Calu3 (cell line): Measurements from ENCODE around the gene NCK2. TPM values are rescaled to one million over a fixed set of nuclear protein-coding genes. Genes with fewer than 3 reads are reported as not detected.

Experiments used
- BruUV-seq: library from RNA; stranded (reverse); fragments of 400-500 nt; replicated peaks from 2 replicates; lab custom pipeline; 2021; lab: Mats Ljungman, UMichigan
- CTCF ChIA-PET: fragments of 300-600 bp; sonication (Branson Sonifier 250); formaldehyde crosslinking; loops from one replicate; lab custom pipeline; 2022; ENCODE audit warnings: antibody characterized with exemption; lab: Charles Lee
- DNase-seq: peaks from one replicate; pipeline ENCODE4 v3.0.0; 2022
- H3K27ac Mint-ChIP-seq: one replicate; pipeline ENCODE4 v1.8.0; 2022; ENCODE audit warnings: mixed read lengths; ENCODE audit not compliant: unreplicated experiment
- H3K27me3 Mint-ChIP-seq: one replicate; pipeline ENCODE4 v1.8.0; 2022; ENCODE audit warnings: mixed read lengths; ENCODE audit not compliant: unreplicated experiment
- H3K36me3 Mint-ChIP-seq: one replicate; pipeline ENCODE4 v1.8.0; 2022; ENCODE audit warnings: mild to moderate bottlenecking, moderate library complexity, mixed read lengths; ENCODE audit not compliant: insufficient read depth, unreplicated experiment
- H3K4me1 Mint-ChIP-seq: one replicate; pipeline ENCODE4 v1.8.0; 2022; ENCODE audit warnings: mild to moderate bottlenecking, low read depth, mixed read lengths; ENCODE audit not compliant: unreplicated experiment
- H3K4me3 Mint-ChIP-seq: one replicate; pipeline ENCODE4 v1.8.0; 2022; ENCODE audit warnings: mild to moderate bottlenecking, low read depth, moderate library complexity, mixed read lengths; ENCODE audit not compliant: unreplicated experiment
- H3K9me3 Mint-ChIP-seq: one replicate; pipeline ENCODE4 v1.8.0; 2022; ENCODE audit warnings: low read depth, mixed read lengths; ENCODE audit not compliant: unreplicated experiment
- intact Hi-C: fragments of 100-400 bp; cut with micrococcal nuclease; formaldehyde crosslinking; loops from one replicate; pipeline ENCODE4 v1.10.0; 2022; ENCODE audit not compliant: unreplicated experiment
- total RNA-seq: library from RNA; stranded (reverse); gene quantifications from 2 replicates; pipeline ENCODE4 v1.2.3, GENCODE V29; 2022
- TF ChIP-seq, protein P1 (sequence below): fragments of 200-600 bp; IDR thresholded peaks from one replicate; pipeline ENCODE4 v1.8.0; 2022; ENCODE audit warnings: antibody characterized with exemption; ENCODE audit not compliant: unreplicated experiment

NCK2 gene
- total RNA-seq, 1 experiment from 2014 or later: 88.6 TPM

DNA sequence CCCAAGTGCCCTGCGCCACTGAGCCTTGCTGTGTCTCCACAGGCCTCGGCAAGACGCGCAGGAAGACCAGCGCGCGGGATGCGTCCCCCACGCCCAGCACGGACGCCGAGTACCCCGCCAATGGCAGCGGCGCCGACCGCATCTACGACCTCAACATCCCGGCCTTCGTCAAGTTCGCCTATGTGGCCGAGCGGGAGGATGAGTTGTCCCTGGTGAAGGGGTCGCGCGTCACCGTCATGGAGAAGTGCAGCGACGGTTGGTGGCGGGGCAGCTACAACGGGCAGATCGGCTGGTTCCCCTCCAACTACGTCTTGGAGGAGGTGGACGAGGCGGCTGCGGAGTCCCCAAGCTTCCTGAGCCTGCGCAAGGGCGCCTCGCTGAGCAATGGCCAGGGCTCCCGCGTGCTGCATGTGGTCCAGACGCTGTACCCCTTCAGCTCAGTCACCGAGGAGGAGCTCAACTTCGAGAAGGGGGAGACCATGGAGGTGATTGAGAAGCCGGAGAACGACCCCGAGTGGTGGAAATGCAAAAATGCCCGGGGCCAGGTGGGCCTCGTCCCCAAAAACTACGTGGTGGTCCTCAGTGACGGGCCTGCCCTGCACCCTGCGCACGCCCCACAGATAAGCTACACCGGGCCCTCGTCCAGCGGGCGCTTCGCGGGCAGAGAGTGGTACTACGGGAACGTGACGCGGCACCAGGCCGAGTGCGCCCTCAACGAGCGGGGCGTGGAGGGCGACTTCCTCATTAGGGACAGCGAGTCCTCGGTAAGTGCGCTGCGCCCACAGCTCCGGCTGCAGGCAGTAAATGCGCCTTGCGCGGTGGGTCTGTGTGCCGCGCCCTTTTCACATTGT is 136.8 kb downstream of the NCK2 start:
- peaks cover 14% of the 10 kb centered on the region for H3K36me3 Mint-ChIP-seq
- H3K27ac Mint-ChIP-seq: no peak overlapping the region
- no TSS peak for BruUV-seq
- CTCF ChIA-PET: no interaction called here
- no peak for DNase-seq
- no peaks in the 10 kb centered on the region for H3K9me3 Mint-ChIP-seq
- peaks cover 24% of the 10 kb centered on the region for H3K4me1 Mint-ChIP-seq
- H3K4me3 Mint-ChIP-seq: no peak overlapping the region
- no peaks in the 10 kb centered on the region for H3K27me3 Mint-ChIP-seq
- intact Hi-C loops: loop anchor here (5.0 kb wide), 1 partner anchor 134 kb away; no protein-coding TSS in a partner anchor
- TF ChIP-seq, protein P1, sequence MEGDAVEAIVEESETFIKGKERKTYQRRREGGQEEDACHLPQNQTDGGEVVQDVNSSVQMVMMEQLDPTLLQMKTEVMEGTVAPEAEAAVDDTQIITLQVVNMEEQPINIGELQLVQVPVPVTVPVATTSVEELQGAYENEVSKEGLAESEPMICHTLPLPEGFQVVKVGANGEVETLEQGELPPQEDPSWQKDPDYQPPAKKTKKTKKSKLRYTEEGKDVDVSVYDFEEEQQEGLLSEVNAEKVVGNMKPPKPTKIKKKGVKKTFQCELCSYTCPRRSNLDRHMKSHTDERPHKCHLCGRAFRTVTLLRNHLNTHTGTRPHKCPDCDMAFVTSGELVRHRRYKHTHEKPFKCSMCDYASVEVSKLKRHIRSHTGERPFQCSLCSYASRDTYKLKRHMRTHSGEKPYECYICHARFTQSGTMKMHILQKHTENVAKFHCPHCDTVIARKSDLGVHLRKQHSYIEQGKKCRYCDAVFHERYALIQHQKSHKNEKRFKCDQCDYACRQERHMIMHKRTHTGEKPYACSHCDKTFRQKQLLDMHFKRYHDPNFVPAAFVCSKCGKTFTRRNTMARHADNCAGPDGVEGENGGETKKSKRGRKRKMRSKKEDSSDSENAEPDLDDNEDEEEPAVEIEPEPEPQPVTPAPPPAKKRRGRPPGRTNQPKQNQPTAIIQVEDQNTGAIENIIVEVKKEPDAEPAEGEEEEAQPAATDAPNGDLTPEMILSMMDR: no peak

DNA sequence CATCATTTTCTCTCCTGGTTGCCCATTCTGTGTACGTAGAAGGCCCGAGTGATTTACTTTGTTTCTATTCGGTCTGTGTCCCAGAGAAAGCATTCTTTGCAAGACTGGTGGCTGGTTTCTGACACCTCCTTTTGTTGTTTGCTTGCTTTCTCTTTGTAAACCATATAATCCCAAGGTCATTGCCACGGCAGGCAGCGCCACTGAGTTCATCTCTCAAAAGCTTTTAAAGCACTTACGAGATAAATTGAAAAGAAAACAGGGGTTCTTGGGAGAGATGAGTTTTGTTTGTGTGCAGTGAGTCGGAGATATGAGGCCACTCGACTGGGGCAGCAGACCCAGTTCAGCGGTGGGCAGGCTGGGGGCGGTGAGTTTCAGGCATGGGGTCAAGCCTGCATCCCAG is 137.6 kb downstream of the NCK2 start:
- intact Hi-C loops: loop anchor here (5.0 kb wide), 1 partner anchor 135 kb away; no protein-coding TSS in a partner anchor
- DNase-seq: no peak
- Mint-ChIP-seq H3K27ac (no peak overlapping the region), H3K36me3 (peaks cover 14% of the 10 kb centered on the region), H3K9me3 (no peaks in the 10 kb centered on the region), H3K4me1 (peaks cover 29% of the 10 kb centered on the region), H3K27me3 (no peaks in the 10 kb centered on the region), H3K4me3 (no peak overlapping the region)
- CTCF ChIA-PET: no interaction called here
- no TSS peak for BruUV-seq
- TF ChIP-seq, protein P1: no peak

DNA sequence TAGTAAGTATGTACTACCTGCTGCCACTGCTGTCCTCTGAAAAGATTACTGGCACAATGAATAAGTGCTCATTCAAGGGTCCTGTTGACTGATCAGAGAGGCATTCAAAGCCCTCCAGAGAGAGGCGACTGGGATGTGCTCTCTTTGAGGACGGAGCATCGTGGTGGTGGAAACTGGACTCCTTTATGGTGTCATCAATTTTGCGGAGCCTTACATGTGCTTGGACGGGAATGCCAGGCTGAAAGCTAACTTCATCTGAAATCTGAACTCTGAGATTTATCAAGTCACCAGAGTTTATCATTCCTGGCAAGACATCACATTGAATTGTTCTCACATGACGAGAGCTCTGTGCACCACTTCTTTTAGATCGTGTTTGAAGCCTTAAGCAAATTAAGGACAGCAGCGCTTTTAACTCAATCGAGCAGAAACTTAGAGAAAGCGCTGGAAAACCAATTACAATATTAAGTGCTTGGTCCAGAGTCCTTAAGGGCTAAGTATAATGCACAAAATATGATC is 138.3 kb downstream of the NCK2 start:
- TF ChIP-seq, protein P1: no peak
- peaks cover 29% of the 10 kb centered on the region for H3K4me1 Mint-ChIP-seq
- no peaks in the 10 kb centered on the region for H3K27me3 Mint-ChIP-seq
- CTCF ChIA-PET: no interaction called here
- no peak overlapping the region for H3K27ac Mint-ChIP-seq
- intact Hi-C loops: loop anchor here (5.0 kb wide), 1 partner anchor 136 kb away; no protein-coding TSS in a partner anchor
- no peak for DNase-seq
- no peaks in the 10 kb centered on the region for H3K9me3 Mint-ChIP-seq
- H3K36me3 Mint-ChIP-seq: peaks cover 14% of the 10 kb centered on the region
- BruUV-seq: no TSS peak
- H3K4me3 Mint-ChIP-seq: no peak overlapping the region

DNA sequence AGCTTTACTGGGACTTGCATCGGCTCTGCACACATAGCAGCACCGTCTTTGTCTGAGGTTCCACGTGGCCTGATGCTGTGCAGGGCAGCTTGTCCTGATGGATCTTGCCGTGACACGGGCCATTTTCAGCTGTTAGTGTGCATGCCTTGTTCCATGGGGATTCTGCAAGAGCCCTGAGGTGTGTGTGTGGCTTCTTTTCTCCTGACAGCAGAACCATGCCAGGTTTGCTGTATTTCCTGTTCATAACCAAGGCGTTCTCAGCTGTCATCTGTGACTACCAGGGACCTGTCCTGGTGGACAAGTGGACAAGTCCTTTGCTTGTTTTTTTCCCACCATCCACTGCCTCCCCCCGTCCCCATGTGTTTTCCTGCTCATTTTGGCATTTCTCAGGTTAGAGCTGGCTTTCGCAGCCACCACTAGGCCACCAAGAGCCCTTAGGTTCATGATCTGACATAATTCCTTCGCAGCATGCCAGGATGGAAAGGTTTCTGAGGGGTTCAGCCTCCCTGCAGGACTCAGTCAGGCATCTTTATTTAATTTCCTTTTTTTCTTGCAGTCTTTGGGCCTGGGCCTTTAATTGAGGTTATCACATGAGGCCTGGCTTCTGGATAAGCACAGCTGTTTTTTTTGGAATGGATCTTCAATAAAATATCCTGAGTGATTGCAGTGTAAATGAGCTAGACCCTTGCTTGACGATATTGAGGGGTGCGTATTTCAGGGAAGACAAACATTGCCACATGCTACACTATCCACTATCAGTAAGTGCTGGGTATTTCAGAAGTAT is 139.4 kb downstream of the NCK2 start:
- H3K9me3 Mint-ChIP-seq: no peaks in the 10 kb centered on the region
- no TSS peak for BruUV-seq

More for the DNA sequence above, 139.4 kb downstream of the NCK2 start:
- DNase-seq: no peak
- Mint-ChIP-seq H3K36me3 (peaks cover 11% of the 10 kb centered on the region), H3K4me1 (peaks cover 33% of the 10 kb centered on the region), H3K27me3 (no peaks in the 10 kb centered on the region), H3K4me3 (no peak overlapping the region), H3K27ac (no peak overlapping the region)
- CTCF ChIA-PET: no interaction called here
- intact Hi-C loops: loop anchor here (5.0 kb wide), 1 partner anchor 137 kb away; no protein-coding TSS in a partner anchor
- TF ChIP-seq, protein P1: no peak
